Occipital lobe (tissue), 2 donors: ENCODE results near the gene DEFB110. TPM values are rescaled to one million over a fixed set of nuclear protein-coding genes. Genes with fewer than 3 reads are reported as not detected.

Source experiments
- DNase-seq: peaks from one replicate; lab custom pipeline; 2025; lab: John Stamatoyannopoulos, UW
- total RNA-seq: library from RNA; depleted of rRNA; stranded (reverse); fragments of >200 nt; gene quantifications from one replicate; pipeline ENCODE4 v1.2.3, GENCODE V29; 2014

The DEFB110 gene
- not detected for total RNA-seq

DNA sequence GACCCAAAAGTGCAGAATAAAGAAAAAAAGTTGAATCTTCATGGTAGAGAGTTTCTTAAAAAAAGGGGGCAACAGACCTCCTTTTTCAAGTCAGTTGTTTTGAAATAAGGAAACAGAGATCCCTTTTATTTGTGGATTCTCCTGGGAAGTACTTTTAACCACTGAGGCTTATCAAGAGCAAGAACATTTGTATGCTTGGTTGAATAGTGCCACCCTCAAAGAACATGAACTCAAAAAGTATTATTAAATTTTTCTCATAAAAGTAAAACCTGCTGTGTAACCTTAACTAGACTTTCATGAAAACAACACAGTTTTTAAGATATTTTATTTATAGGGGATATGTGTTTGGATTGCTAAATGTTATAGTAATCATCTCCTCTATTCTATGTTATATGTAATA, at the start of gene DEFB110:
Gene DEFB110 (minus strand): TSS at position 101 of the 400 bp plus-strand sequence. CDS start 59 bp downstream, at position 42.
- DNase-seq: no peak

DNA sequence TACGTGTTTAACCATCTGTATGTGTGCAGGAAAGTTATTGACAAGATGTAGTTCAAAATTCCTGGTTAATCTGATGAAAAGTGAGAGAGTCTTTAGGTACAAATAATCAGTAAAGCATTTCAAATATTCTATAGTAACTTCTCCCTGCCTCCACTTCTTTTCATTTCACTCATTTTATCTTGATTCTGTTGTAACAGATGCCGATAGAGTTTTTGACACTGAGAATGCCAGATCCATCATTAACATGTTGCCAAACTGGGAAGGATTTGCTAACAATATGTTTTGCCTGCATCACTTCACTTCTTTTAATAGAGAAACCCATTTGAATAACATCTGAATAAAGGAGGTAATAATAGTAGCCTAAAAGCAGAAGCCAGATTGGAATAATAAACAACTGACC, 48.3 kb upstream of the DEFB110 start:
- DNase-seq: no peak

DNA sequence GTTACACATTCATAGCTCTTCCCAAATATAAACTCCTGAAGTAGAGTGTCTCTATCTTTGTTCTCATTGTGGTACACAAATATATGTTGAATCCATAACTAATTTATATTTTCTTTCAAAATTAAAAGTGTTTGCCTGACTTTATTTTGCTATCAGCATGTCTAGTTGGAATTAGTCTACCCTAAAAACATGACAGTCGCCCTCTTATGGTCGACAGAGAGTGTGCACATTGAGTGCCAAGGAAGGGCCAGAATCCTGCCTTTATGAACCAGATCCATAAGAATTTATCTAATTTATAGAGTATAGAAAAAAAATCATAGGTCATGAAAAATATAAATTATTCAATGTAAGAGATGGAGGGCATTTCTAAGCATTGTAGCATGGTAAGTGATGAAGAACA, 40.3 kb upstream of the DEFB110 start:
- no peak for DNase-seq

DNA sequence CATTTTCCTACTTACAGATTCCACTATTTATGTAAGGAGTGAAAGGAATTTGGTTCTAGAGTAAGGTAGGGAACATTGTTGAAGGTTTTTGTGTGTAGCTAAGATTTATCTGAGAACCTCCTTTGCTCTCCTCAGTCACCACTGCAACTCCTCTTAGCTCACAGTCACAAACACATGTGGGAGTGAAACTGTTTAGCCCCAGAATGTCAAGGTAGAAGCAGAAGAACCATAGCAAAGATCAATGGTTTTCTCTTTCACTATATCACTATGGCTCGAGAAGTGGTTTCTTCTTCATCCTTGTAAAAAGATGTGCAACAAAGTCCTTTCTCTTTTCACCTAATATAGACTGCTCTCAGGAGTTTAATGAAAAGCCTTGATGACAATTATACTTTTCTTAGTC, 34.4 kb upstream of the DEFB110 start:
- no peak for DNase-seq

DNA sequence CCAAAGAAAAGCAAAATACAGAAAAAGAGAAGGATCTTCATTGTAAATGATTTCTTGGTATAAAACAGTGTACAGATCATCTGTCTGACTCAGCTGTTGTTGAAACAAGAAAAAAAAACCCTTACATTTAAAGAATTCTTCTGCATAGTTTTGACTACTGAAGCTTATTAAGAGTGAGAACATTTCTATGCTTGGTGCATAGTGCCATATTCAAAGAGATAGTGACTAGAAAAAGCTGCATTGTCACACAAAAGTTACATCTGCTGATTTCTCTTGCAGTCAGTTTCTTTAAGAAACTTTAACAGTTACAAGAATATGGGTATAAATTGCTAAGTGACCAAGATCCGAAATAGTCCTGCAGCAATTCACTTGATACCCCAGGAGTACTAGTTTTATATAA, 28.0 kb upstream of the DEFB110 start, which contains the start of gene DEFB112:
Gene DEFB112 (minus strand): TSS at position 101 of the 400 bp plus-strand sequence. CDS start 60 bp downstream, at position 41.
- no peak for DNase-seq

DNA sequence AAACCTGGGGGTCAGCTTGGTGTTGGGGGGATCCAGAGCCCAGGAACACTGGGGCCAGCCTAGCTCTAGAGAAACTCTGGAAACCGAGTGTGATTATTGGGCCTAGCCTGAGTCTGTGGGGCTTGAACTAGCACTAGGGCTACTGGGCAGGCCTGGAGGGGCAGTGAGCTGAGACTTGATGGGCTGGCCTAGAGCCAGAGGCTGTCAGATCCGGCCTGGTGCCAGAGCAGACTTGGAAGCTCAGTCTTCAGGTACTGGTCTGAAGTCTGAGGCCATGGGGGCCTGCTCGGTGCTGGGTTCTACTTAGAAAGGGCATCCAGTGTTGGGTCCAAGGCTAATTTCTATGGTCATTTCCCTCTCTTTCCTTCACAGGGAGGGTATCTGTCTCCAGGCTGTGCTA, 25.2 kb upstream of the DEFB110 start:
- no peak for DNase-seq

DNA sequence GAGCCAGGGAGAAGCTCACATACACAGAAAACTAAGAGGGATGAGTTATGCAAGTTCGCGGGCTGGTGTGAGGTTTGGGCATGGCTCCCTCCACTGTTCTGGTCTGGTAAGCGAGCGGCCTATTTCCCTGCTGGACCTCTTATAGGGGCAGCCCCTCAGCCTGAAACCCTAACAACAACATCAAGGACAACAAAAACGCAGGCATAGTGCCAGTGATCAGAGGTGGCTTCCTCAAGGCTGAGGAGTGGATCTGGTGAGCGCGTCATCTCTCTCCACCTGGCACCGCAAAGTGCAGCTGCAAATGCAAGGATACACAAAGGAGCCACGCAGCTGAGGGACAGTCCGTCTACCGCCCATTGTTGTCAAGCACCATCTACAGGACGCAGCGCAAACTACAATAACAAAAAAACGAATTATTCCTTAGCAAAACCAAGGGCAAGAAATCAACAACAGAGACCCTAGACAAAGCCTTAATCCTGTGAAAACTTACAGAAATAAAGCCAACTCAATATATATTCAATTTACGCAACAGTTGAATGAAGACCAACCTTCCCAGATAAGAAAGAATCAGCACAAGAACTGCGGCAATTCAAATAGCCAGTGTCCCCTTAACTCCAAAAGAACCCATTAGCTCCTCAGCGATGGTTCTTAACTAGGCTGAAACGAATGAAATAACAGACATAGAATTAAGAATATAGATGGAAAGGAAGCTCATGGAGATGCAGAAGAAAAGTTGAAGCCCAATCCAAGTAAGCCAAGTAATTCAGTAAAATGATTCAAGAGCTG, 9.2 kb upstream of the DEFB110 start:
- DNase-seq: no peak

DNA sequence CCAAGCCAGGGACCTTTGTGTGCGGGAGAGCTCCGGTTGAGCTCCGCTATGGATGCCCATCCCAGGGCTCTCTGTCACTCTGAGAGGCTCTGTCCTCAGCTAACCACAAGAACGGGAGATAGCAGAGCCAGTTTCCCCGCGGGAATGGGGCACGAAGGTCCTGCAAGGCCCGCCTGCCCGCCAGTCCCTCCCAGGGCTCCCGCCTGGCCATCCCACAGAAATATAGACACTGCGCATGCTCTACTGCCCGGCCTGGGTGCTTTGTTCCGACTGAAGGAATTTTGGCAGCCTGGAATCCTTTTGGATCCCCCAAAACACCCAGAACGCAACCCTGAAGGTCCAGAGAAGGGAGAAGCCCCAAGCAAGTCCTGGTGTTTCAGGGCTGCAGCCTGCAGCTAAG, 8.6 kb upstream of the DEFB110 start:
- no peak for DNase-seq

DNA sequence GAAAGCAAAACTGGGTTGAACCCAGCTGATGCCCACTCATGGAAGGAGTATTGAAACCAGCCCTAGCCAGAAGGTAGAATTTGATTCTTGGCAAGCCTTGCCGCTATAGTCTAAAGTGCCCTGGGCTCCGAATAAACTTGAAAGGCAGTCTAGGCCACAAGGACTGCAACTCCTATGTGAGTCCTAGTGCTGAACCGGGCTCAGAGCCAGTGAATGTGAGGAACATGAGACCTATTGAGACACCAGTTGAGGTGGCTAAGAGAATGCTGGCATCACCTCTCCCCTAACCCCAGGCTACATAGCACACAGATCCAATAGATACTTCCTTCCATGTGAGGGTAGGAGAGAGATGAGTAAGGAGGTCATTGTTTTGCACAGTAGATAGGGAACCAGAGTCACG, 3.5 kb upstream of the DEFB110 start:
- DNase-seq: no peak

DNA sequence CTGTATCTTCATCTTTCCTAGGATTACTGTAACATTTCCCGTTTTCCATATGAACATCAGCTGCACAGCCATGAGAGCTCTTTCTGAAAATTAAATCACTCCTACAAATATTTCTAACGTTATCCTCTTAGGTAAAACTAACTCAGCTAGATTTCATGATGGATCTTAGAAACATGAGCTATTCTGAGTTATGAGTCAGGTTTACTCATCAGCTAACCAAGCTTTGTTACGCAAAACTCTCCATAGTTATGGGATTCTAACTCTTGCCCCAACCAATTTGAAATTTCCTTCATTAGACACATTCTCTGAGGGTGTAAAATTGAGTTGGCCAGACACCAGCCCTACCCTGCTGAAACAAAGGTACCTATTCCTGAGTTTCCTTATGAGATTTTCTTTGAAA, 14.0 kb downstream of the DEFB110 start:
- DNase-seq: no peak

DNA sequence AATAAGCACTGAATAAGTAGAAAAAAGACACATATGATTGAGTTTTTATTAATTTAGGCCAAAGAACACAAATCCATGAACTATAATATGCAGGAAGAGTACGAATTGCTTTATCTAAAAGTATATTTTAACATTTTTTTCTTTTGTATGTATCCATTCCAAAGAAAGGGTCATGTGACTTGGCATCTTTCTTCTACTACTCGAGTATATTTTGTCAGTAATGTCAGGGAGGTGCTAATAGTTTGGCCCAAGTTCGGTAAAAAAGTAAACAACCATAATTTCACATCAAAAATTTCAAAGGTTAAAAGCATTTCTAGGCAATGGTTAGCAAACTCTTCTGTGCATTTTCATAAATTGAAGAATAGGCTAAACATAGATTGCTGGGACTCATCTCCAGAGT, 18.7 kb downstream of the DEFB110 start:
- no peak for DNase-seq

DNA sequence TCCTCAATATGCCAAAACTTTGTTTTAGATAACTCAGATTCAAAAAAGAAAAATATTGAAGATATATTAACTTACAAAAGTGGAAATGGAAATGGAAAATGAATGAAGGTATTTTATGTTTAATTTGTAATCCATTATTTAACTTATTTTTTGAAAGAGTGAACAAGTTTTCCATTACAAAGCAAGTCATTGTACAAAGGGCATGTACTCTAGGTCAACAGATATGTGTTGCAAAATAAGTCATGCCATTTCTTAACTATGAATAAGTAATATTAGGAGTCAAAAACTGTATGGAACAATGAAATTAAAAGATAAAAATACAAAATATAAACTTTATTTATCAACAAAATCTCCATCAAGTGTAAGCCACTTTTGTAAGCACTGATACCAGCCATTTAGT, 26.5 kb downstream of the DEFB110 start:
- DNase-seq: no peak

DNA sequence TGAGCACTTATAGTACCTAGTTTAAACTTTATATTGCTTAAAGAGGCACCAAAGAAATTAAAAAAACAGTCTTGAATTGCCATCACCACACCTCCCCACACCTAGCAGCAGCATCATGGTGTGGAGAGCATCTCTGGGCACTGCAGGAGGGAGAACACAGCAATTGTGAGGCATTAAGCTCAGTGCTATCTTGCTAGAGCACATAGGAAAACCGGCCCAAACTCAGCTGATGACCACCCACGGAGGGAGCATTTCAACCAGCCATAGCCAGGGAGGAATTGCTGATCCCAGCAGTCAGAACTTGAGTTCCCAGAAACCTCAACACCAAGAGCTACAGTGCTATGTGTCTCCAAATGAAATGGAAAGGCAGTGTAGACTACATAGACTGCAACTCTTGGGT, 32.9 kb downstream of the DEFB110 start:
- no peak for DNase-seq

DNA sequence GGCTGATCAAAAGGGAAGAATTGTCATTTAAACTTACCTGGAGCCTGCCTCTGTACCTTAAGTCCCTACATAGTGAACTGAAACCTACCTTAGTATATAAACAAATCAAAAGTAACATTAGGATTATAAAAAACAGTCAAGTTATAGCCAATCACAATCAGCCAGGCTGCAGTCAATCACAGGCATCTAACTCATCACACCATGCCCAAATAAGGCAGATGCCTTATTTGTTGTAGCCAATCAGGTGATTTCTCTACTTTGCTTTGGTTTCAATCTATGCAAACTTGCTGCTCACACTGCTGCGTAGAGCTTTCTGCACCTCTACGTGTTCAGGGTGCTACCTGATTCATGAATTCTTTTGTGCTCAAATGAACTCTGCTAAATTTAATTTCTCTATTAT, 34.0 kb downstream of the DEFB110 start:
- DNase-seq: no peak

DNA sequence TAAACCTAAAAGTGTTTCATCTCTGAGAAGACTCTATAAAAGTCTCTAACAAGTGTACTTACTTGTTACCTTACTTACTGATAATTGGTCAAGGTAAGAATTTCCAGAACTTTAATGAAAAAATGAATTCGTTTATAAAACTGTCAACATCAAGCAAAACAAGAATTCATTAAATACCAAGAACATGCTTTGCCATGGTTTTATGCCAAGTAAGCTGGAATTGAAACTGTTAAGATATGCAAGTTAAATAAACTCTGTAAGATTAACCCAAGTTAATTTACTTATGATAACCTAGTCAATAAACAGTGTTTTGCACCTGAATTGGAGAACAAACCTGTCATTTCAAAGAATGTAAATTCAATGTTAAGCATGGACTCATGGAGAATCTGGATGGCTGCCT, 35.2 kb downstream of the DEFB110 start:
- no peak for DNase-seq

DNA sequence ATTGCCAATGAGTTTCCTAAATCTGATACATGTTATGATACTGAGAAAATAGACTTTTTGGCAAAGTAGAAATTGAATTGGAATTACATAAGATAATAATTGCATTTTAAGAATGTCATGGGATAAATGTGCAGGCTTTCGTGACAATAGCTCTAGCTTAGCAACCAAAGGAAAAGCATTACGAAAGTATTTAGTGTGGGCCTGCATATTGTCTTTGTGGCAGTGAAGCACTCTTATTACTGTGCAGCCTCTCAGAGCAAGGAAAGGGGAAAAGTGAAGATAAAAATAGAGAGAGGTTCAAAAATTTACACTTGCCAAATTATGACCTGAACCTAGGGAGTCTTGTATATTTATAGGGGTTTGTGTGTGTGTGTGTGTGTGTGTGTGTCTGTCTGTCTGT, 39.7 kb downstream of the DEFB110 start:
- DNase-seq: no peak

DNA sequence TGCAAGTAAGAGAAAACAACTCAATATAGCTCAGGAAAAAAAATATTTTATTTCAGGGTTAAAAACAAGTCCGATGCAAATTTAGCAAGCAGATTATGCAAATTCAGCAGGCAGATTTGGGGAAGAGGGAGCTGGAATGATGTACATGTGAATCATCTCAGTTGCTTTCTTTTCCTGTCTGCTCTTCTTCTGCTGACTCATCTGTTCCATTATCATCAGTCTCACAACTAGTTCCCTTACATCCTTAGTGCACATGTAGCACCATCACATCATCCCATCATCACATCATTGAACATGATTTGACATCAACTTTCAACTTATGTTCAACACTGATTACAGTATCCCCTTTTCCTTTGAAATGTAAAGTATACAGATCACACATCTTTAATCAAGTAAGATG, 40.9 kb downstream of the DEFB110 start:
- no peak for DNase-seq

DNA sequence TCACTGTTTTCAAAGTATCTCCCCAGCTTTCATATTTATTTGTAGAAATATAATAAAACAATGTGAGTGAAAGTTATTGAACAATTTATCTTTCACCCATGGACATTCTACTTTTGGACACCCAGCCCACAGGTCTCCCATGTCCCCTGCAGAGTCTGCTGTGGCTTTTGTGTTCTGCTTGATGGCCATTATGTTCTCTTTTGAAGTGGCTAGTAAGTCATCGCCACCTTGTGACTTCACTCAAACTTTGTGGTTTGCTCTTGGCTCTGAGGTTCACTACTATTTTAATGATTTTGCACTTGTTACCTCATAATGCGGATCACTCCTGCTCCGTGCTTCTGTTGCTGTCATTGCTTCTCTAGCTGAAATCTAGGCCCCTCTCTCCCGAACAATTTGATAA, 42.2 kb downstream of the DEFB110 start:
- no peak for DNase-seq

DNA sequence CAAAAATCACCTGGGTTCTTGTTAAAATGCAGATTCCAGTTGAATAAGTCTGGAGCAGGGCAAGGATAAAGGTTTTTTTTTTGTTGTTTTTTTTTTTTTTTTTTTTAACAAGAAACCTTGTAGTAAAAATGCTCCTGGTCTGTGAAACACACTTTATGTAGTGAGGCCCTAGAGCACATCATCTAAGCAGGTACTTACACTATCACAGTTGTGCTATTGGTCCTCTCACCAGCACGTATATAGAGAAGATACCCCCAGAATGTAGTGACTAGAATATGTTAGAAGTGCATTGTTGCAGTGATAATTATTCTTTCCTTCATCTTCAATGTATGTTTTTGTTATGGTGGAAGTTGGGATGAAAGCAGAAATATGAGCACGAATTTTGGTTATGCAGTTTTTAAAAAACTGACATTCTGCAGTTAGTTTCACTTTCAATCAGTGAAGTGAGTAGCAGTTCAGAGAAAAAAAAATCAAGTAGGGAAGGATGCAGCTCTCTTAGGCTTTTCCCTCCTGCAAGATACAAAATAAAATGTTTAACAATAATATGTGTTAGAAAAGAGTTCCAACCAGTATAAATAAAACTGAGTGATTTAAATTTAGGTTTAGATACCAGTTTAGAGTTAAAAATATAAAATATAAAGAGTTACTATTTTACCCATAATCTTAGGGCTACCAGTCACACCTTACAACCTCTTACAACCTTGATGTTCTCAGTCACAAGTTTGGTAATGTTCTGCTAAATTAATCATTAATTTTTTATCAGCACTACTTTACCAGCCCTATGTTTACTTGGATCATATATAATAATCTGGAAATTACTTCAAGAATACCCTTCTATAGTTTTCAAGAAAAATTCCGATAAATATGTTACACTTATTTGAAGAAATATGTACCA, 43.2 kb downstream of the DEFB110 start:
- DNase-seq: no peak

DNA sequence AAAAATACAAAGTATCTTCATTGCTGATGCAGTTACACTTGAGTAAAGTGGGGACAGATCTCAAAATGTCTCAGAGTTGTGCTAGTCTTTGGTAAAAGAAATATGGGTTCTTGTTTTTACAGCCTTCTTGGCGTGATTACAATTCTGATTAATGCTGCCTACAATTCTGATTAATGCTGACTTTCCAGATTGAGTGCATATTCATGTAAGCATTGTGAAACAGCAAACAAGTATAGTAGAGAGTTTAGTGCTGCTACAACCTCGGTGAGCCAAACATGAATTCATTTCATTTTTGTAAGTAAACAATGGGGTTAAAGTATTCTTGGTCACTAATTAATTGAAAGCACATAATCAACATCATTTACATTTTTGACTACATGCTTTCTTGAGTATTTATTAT, 52.2 kb downstream of the DEFB110 start, which contains the start of gene DEFB113:
Gene DEFB113 (minus strand): TSS at position 21 of the 400 bp plus-strand sequence. CDS start 0 bp downstream, at position 21.
- no peak for DNase-seq
